ENCODE measurements around the gene TOX2.

TOX2 gene

DNA sequence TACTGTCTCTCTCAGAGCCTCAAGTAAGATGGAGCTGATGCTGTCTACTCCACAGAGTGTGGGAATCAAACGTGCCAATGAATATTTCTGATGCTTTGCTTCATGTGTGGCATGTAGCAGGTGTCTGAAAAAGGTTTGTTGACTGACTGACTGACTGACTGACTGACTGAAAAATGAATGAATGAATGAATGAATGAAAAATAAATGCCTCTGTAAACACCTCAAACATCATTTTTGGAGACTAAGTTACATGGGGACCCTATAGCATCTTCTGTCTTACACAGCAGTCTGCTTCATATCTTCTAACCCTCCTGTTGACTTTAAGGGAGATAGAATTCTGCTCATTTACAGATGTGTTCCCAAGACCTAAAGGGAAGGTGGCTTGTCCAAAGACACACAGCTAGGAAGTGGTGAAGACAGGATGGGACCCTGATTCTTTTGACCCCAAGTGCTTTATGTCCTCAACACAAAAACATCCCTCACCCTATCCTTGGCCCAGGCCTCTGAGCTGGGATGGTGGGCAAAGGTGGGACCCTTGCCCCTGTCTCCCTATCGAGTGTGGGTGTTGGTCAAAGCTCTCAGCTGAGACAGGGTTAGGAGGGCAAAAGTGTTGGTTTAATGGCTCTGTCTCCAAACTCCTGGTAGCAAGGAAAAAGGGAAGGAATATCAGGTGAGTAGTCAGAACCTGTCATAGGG lies 104.4 kb downstream of the TOX2 start:
- DNase-seq (ENCODE audit: low read depth), result no peak

DNA sequence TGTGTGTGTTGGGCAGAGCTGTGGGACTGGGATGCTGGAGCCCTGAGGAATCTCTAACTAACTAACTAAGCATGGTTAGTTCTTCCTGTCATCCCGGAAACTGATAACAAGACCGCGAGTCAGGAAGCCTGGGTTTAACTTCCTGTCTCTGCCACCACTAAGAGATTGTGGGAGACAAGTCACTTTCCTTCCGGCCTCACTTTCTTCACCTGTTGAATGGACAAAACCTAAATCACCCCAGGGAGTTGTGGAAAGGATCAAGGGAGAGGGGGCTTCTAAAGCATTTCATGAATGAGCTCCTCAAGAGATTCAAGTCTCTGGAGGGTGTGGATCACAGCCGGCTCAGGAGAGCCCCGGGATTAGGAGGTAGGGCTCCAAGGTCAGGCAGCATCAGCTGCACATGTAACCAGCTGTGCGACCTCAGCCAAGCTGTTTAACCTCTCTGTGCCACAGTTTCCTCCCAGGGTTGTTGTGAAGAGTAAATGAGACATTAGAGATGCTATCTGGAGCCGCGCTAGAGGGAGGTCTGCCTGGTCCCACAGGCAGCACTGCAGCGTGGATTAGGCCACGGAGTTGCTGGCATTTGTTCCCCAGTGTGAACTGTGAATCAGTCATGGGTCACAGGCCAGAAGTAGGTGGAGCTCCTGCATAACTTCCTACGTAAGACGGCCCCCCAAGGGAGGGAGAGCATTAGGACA lies 105.1 kb downstream of the TOX2 start:
- DNase-seq (ENCODE audit: low read depth), result no peak

DNA sequence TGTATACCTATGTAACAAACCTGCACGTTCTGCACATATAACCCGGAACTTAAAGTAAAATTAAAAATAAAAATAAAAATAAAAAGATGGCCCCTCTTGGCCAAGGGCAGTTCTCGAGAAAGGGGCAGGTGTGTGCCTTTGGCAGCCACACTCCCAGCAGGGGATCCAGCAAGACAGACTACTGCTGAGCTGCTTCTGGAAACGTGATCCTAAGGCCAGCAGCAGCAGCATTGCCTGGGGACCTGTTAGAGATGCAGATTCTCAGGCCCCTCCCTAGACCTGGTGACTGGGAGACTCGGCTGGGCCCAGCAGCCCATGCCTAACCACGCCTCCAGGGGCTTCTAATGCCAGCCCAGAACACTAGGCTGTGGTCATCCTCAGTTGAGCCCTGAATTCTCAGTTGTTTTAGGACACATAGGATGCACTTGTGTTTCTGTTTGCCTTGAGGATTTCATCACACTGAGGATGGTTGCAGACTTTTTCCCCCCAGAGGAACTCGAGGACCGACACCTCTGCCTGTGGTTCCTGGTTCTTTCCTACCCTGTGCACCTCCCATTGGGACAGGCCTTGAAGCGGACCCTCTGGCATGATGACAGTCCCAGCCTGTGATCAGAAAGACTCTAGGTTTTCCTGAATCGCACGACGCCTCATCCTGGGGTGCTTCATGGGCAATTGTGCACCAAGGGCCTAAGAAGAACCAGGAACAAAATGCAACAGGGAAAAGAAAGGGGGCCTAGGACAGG lies 105.9 kb downstream of the TOX2 start:
- DNase-seq (ENCODE audit: low read depth), result no peak

DNA sequence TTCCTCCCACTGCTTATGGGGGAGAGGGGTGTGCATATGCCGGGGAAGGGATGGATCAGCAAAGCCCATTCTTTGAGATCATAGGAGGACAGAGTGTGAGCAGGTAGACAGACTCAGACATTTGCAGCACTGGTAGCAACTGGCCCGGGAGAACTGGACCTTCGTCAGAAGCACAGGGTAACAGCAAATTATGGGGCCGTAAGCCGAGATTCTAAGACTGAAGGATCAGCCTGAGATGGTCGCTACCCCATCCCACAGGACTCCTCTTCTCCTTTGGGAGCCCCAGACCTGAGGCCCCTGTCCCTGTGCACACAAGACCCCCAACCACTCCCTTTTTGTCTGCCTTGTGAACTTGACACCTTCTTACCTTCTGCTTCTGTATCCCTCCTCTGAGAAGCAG lies 106.5 kb downstream of the TOX2 start:
- DNase-seq (ENCODE audit: low read depth), result no peak

DNA sequence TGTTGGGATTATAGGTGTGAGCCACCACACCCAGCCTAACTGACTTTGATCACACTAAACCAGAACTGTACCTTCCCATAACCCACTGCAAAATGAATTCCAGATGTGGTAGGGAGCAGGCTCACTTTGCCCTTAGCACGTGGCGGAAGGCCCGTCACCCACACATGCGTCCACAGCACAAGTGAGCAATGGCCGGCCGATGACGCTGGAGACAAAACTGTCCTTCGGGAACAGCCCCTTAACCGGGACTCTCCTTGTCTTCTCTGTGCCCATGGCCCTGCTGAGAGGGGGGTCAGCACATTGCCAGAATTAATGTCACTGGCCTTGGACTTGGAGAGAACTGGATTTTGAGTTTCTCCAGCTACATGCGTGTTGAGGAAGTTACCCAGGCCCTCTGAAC lies 107.2 kb downstream of the TOX2 start:
- no peak for DNase-seq (ENCODE audit: low read depth)

DNA sequence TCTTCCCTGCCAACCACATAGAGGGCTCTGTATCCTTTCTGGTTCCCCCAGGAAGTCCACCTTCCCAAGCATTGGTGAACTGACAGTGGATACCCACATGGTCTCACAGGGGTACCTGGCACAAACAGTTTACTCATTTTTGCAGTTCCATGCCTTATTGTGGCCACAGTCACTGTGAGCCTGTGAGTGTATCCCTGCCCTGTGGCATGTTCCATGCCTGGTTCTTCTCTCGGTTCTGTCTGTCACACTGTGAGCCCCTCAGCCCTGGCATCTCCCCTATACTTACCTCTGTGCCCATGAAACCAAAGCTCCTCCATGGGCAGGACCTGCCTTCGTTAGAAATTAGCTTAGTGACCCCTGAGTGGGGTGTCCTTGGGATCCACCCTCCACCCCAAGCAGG lies 107.8 kb downstream of the TOX2 start:
- DNase-seq (ENCODE audit: low read depth), result no peak

DNA sequence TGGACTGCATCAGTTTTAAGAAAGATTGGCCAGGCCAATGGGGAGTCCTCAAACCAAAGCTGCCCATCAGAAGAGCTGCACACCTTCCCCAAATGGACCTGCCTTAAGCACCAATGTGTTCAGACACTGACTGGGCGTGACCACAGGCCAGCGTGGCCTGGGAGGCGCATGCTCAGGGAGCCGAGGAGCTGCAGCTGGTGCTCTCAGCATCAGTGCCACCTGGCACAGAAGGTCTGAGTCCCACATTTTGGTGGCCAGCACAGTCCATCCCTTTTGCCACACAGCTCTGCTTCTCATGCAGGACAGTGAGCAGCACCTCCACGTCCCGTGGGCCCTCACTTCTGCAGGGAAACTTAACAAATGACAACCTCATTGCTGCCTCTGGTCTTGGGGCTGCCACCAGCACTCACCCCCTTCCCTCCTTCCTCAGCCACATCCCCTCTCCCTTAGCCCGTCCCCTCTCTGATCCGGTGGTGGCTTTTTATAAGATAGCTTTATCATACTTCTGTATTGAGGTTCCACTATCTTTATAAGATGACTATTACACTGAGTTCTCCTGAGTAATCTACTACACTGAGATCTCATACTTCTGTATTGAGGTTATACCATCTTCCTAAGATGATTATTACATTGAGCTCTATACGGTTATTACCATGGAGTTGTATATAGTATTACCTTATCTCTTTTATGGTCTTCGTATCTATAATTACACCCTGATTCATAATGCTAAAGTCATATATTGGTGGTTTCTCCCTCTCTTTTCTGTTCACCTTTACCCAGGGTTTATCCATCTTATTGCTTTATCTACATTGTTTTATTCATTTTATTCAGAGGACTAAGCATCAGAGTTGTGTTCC lies 109.1 kb downstream of the TOX2 start:
- DNase-seq (ENCODE audit: low read depth), result no peak

DNA sequence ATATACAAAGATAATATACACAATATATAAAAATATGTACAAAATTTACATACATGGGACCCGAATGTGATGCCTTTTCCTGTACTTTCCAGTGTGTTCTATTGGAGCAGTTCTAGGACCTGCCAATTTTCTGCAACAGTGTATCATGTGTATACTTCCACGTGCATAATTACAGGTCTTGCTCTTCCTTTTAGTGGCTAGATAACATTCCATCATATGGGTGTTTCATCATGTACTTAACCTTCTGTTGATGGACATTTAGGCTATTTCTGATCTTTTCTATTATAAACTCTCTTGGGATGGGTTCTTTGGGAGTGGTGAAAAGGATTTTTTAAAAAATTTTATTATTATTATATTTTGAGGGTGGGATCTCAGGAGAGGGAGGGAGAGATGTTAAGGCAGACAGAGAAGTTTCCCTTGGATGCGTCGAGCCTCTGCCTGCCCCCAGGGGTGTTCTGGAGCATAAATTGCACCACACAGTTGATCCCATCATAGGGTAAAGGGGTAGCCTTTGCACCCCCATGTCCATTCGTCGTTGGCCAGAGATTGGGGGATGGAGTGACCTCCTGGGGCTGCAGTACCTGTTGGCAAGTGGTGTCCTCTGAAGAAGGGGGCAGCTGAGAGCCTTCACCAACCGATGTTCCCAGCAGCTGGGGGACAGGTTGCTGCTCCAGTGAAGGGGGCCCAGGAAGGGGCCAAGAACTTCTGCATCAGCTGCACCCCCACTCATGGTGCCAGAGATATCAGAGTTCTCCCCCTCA lies 110.3 kb downstream of the TOX2 start:
- no peak for DNase-seq (ENCODE audit: low read depth)

DNA sequence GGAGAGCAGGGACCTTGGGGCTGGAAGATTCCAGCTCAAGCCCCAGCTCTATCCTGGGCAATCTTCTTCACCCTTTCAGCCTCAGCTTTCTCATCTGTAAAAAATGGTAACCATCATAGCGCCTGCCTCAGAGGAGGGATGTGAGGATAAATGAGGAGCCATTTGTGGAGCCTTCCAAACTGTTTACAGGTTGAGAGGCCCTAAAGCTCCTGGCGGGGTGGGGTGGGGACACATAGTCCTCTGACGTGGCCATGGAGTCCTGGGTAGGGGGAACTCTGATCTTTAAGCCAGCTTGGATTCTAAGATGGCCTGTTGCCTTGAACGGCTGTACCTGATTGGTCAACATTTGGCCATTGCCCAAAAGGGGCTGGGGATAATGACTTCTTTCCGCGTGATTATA lies 111.1 kb downstream of the TOX2 start:
- DNase-seq (ENCODE audit: low read depth), result no peak

DNA sequence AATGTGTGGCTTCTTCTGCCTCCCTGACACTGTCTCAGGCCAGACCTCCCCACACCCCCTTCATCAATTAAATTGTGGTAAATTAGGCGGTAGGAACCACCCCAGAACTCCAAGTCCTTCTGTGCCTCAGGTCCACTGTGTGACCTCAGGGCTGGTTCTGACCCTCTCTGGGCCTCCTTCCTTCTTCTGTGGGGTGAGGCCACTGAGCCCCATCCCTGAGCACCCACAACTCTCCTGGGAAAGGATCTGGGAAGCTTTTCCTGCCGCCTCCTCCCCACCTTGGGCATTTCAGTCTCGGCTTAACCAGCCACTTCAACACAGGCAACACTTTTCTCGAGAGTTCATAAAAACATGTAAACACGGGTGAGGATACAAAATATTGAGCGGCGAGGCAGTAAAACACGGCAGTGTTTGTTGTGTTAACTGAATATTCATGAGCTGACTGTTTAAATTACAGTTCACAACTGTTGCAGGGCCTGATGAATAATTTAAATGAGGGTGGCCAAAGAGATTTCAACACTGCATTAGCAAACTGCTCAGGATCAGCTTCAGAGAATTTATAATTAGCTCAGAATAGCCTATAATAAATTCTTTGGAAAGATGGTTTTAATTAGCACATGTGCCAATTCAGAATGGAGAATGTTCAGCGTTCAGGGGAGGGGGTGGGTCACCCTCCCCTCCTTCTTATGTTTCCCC lies 112.1 kb downstream of the TOX2 start:
- DNase-seq (ENCODE audit: low read depth), result no peak

DNA sequence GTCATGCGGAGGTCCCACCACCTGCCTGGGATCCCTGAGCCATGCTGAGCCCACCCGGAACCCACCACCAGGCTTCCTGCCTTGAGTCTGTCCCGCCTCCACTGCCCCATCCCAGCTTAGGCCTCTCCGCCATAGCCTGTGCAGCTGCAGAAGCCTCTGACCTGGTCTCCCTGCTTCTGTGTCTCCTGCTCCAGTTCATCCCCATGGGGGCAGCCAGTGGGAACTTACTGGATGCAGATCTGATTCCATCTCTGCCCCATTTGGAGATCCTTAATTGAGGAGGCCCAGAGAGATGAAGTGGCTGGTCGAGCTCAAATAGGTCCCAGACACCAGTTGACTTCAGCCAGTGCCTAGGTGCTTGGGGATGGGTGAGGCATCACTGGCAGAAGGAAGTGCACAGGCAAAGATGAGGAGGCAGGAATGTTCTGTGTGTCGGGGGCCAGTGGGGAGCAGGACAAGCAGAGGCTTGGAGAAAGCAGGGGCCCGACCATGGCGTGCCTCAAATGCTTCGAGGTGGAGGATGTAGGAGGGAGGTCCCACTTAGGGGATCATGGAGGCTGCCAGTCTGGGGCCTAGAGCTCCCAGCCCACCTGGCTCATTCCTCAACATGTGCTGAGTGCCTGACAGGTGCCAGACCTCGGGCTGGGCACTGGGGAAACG lies 112.8 kb downstream of the TOX2 start:
- DNase-seq (ENCODE audit: low read depth), result no peak

DNA sequence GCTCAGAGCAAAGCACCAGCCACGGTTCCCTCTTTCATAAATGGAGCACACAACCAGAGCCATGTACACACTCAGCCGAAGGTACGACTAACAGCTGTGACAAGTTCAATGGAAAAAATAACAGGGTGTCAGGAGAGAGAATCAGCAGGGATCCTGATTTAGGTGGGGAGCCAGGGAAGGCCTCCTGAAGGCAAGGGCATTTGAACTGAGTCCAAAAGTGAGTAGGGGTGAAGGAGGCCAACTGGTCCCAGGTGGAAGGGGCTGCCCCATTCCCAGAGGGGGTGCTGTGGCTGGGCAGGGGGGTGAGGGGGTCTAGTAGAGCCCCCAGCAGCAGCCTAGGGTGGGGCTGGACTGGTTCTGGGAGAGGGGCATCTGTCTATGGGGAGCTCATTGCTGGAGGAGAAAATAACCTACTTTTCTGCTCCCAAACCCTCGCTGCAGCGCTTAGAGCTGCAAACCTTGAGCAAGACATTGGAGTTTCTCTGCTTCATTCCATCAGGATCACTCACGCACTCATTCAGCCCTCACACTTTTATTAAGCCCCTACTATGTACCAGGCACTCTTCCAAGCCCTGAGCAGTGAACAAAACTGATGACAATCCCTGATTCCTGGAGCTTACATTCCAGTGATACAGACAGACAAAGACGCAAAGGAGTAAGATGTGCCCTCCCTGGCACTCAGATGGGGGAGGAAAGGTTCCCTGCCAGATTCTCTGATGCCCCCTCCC lies 113.5 kb downstream of the TOX2 start:
- no peak for DNase-seq (ENCODE audit: low read depth)

DNA sequence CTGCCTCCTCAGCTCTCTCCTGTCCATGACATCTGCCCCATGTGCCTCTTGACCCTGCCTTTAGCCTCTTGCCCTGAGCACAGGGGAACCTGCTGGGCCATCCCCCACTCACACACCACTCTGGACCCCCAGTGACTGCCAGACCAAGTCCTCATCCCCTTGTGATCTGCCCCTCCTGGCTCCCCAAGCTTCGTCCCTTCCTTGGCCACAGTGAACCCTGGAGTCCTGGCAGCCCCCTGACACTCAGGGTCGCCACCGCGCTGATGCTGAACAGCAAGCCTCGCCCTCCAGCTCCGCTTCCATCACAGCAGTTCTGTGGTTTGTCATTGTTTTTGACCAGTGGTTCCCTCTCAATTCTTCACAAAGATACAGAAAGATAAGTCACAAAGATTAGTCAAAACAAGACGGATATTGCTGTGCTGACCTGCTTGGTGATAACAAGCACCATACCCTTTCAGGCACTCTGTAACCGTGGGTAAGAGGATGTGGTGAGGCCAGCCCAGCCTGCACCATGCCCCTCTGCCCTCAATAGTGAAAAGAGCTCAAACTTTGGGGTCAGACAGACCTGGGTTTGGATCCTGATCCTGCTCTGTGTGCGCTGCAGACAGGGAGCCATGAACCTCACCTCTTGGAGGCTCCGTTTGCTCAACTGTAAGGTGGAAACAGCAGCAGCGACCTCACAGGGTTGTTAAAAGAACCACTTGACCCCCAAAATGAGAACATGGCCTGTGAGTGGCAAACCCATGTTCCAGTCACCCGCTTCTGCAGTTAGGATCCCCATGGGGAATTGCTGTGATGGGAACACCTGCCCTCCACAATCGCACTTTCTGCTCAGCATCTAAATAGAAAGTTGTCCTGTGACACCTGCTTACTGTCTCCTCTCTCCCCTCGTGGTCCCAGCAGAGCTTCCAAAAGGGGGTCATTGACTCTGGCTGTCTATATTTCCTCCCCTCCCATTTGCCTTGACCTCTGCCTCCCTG lies 114.5 kb downstream of the TOX2 start:
- DNase-seq (ENCODE audit: low read depth), result no peak

DNA sequence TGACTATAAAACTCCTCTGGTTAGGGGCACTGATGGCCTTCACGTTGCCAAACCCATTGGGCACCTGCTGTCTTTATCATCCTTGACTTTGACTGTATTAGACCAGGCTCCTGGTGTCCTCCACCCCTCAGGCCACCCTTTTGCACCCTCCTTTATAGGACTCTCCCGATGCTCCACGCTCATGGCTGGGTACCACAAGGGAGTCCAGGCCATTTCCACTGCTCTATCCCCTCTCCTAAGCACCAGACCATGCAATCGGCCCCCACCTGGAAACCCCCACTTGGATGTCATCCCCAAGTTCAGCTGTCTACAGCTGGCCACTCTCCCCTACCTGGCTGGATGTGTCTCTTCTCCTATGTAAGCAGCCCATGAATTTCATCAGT lies 115.2 kb downstream of the TOX2 start:
- DNase-seq (ENCODE audit: low read depth), result no peak

DNA sequence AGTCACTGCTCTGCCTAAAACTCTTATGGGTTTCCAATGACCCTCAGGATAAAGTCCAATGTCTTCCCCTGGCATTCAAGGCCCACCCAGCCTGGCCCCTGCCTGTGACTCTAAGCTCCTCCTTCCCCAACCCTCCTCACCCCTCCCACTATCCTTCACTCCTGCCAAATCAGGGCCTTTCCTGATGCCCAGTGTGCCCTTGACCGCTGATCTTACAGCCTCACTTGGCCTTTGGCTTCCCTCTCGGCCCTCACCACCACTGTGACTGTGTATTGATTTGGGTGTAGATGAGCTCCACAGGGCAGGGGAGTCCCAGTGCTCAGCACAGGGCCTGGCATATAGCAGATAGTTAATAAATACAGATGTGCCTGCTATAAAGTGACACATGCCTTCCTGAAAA lies 115.7 kb downstream of the TOX2 start:
- DNase-seq (ENCODE audit: low read depth), result no peak

DNA sequence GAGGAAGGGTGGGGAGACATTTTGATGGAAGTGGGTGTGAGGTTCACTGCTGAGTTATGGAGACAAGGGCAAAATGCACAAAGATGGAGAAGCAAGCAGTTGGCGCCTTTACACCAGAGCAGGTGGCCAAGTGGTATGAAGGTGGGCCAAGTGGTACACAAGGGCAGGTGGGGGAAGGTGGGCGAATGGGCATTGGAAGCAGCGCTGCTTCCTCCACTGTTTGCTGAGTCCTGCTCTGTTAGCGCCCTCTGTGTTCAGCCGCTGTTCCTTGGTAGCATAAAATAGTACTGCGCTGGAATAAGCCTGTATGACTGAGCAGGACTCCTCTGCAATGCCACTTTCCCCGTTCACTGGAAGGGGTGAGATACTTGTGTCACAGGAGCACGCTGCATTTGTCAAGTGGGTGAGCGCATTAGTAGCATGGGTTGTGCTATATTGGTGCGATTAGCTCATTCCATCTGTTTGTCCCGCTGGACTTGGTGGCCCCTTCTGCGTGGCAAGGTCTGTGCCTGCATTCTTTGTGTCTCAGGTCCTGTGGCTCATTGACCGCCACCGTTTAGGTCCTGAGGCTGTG lies 116.4 kb downstream of the TOX2 start:
- no peak for DNase-seq (ENCODE audit: low read depth)

DNA sequence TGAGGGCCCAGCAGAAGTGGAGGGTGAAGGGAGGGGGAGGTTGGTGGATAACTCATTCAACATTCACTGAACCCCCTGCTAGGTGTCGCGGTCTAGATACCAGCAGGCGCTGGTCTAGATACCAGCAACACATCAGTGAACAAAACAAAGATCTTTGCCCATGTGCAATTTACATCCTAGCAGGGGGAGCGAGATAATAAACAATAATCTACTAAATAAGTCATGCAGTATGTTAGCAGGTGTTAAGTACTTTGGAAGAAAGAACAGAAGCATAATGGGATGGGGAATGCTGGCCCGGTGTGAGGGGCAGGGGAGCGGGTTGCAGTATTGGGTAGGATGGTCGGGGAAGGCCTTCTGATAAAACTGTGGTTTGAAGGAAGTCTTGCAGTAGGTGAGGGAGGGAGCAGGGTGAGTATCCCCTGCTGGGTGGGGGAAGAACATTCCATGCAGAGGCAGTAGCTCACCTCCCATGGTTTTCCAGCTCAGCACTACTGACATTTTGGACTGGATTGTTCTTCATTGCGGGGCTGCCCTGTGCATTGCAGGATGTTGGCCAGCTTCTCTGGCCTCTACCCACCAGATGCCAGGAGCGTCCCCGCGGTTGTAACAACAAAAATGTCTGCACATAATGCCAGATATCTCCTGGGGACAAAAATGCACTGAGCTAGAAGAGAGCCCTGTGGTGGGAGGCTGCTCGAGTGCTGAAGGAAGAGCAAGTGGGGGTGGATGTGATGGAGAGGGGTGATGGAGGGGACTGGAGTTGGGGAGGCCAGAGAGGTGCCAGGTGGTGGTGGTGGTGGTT lies 117.3 kb downstream of the TOX2 start:
- DNase-seq (ENCODE audit: low read depth), result no peak
